HEK293 (cell line): ENCODE measurements around the gene CCN2.
A peak's percentile ranks its signal among the peaks of the same experiment; 100 is the strongest.

Experiments used
- INSM2 ChIP-seq: fragments of 450-650 bp; formaldehyde crosslinking; IDR thresholded peaks from 2 replicates; pipeline ENCODE4 v1.5.1; 2016; ENCODE audit warnings: missing biosample characterization, missing genetic modification characterization
- OSR2 ChIP-seq: fragments of 450-650 bp; formaldehyde crosslinking; IDR thresholded peaks from 2 replicates; pipeline ENCODE4 v1.5.1; 2016; ENCODE audit warnings: missing biosample characterization, missing genetic modification characterization
- PBX3 ChIP-seq: sonication (generic); formaldehyde crosslinking; IDR thresholded peaks from 2 replicates; pipeline ENCODE4 v1.8.1; 2022; ENCODE audit warnings: mild to moderate bottlenecking, moderate library complexity, missing genetic modification reagents
- PRDM2 ChIP-seq: fragments of 450-650 bp; formaldehyde crosslinking; IDR thresholded peaks from 2 replicates; pipeline ENCODE4 v1.5.1; 2016; ENCODE audit warnings: missing biosample characterization, missing genetic modification characterization, borderline replicate concordance
- SP3 ChIP-seq: fragments of 450-650 bp; formaldehyde crosslinking; IDR thresholded peaks from 2 replicates; pipeline ENCODE4 v1.5.1; 2016; ENCODE audit warnings: missing biosample characterization, missing genetic modification characterization
- TCF7L2 ChIP-seq: IDR thresholded peaks from 2 replicates; pipeline ENCODE4 v1.6.1; 2011; ENCODE audit warnings: low read depth, mild to moderate bottlenecking, inconsistent platforms, low read length, moderate library complexity, borderline replicate concordance
- ZBTB11 ChIP-seq: fragments of 450-650 bp; formaldehyde crosslinking; conservative IDR thresholded peaks from 2 replicates; pipeline ENCODE4 v1.5.1; 2016; ENCODE audit warnings: low read depth, missing biosample characterization, missing genetic modification characterization
- ZBTB44 ChIP-seq: fragments of 450-650 bp; IDR thresholded peaks from 2 replicates; pipeline ENCODE4 v1.5.1; 2018; ENCODE audit warnings: missing biosample characterization, mild to moderate bottlenecking, missing genetic modification characterization
- ZNF169 ChIP-seq: fragments of 450-650 bp; formaldehyde crosslinking; IDR thresholded peaks from 2 replicates; pipeline ENCODE4 v1.5.1; 2016; ENCODE audit warnings: missing biosample characterization, missing genetic modification characterization
- ZNF19 ChIP-seq: fragments of 450-650 bp; formaldehyde crosslinking; IDR thresholded peaks from 2 replicates; pipeline ENCODE4; 2016; ENCODE audit warnings: missing biosample characterization, missing genetic modification characterization, low read depth
- ZNF2 ChIP-seq: fragments of 450-650 bp; formaldehyde crosslinking; IDR thresholded peaks from 2 replicates; pipeline ENCODE4 v1.5.1; 2016; ENCODE audit warnings: missing biosample characterization, missing genetic modification characterization
- ZNF274 ChIP-seq, 2 experiments: fragments of 200-500 bp in 1 of 2; fragments of 450-650 bp in 1 of 2; sonication (Bioruptor generic) in 1 of 2; formaldehyde crosslinking in 1 of 2; IDR thresholded peaks; 2 replicates each; pipeline versions ENCODE4 v1.5.1 to v1.6.1; 2014 to 2016; ENCODE audit warnings: borderline replicate concordance in 1 of 2, inconsistent platforms in 1 of 2, low read length in 1 of 2, missing biosample characterization in 1 of 2, missing genetic modification characterization in 1 of 2
- ZNF311 ChIP-seq: fragments of 450-650 bp; formaldehyde crosslinking; IDR thresholded peaks from 2 replicates; pipeline ENCODE4 v1.5.1; 2017; ENCODE audit warnings: missing biosample characterization, missing genetic modification characterization, borderline replicate concordance
- ZNF324 ChIP-seq: fragments of 450-650 bp; formaldehyde crosslinking; IDR thresholded peaks from 2 replicates; pipeline ENCODE4 v1.5.1; 2016; ENCODE audit warnings: missing biosample characterization, missing genetic modification characterization
- ZNF354C ChIP-seq: fragments of 450-650 bp; formaldehyde crosslinking; IDR thresholded peaks from 2 replicates; pipeline ENCODE4 v1.5.1; 2016; ENCODE audit warnings: missing biosample characterization, missing genetic modification characterization, low read depth, borderline replicate concordance
- ZNF37A ChIP-seq: fragments of 450-650 bp; IDR thresholded peaks from 2 replicates; pipeline ENCODE4 v1.5.1; 2018; ENCODE audit warnings: missing biosample characterization, missing genetic modification characterization
- ZNF394 ChIP-seq: fragments of 450-650 bp; formaldehyde crosslinking; IDR thresholded peaks from 2 replicates; pipeline ENCODE4 v1.5.1; 2016; ENCODE audit warnings: missing biosample characterization, missing genetic modification characterization, mild to moderate bottlenecking, moderate library complexity, borderline replicate concordance
- ZNF404 ChIP-seq: fragments of 450-650 bp; formaldehyde crosslinking; IDR thresholded peaks from 2 replicates; pipeline ENCODE4 v1.5.1; 2017; ENCODE audit warnings: missing biosample characterization, missing genetic modification characterization
- ZNF48 ChIP-seq: fragments of 450-650 bp; formaldehyde crosslinking; IDR thresholded peaks from 2 replicates; pipeline ENCODE4 v1.5.1; 2016; ENCODE audit warnings: missing biosample characterization, missing genetic modification characterization
- ZNF555 ChIP-seq: fragments of 450-650 bp; formaldehyde crosslinking; conservative IDR thresholded peaks from 2 replicates; pipeline ENCODE4 v1.5.1; 2017; ENCODE audit warnings: missing biosample characterization, mild to moderate bottlenecking, missing genetic modification characterization, inconsistent platforms
- ZNF558 ChIP-seq: fragments of 450-650 bp; formaldehyde crosslinking; IDR thresholded peaks from 2 replicates; pipeline ENCODE4 v1.5.1; 2016; ENCODE audit warnings: missing biosample characterization, missing genetic modification characterization
- ZNF600 ChIP-seq: fragments of 450-650 bp; formaldehyde crosslinking; IDR thresholded peaks from 2 replicates; pipeline ENCODE4 v1.5.1; 2016; ENCODE audit warnings: missing biosample characterization, missing genetic modification characterization
- ZNF623 ChIP-seq: fragments of 450-650 bp; formaldehyde crosslinking; IDR thresholded peaks from 2 replicates; pipeline ENCODE4 v1.5.1; 2016; ENCODE audit warnings: missing biosample characterization, missing genetic modification characterization
- ZNF660 ChIP-seq: fragments of 450-650 bp; IDR thresholded peaks from 2 replicates; pipeline ENCODE4 v1.5.1; 2018; ENCODE audit warnings: missing biosample characterization, mild to moderate bottlenecking, missing genetic modification characterization
- ZNF785 ChIP-seq: fragments of 450-650 bp; formaldehyde crosslinking; IDR thresholded peaks from 2 replicates; pipeline ENCODE4 v1.5.1; 2016; ENCODE audit warnings: missing biosample characterization, missing genetic modification characterization

Gene CCN2

GRCh38 chr6:131949909-131950766 is 1.0 kb downstream of the CCN2 start (continued):
- no peak for TF ChIP-seq ZBTB44 (tag by site-specific recombination)
- no peak for TF ChIP-seq OSR2 (tag by site-specific recombination)
- TF ChIP-seq PBX3 (CRISPR knock-in tag), result peak; percentile 85
- TF ChIP-seq ZNF2 (tag by site-specific recombination), result peak; percentile 64
- TF ChIP-seq ZBTB11 (tag by site-specific recombination), result no peak
- TF ChIP-seq ZNF660, result no peak
- peak; percentile 43; the same call in 1 of the 2 replicates for TF ChIP-seq PRDM2
- TF ChIP-seq ZNF169 (tag by site-specific recombination), result no peak
- TF ChIP-seq ZNF600 (tag by site-specific recombination), result peak; percentile 80
- TF ChIP-seq ZNF555 (tag by site-specific recombination), result no peak
- no peak for TF ChIP-seq ZNF558 (tag by site-specific recombination)
- no peak for TF ChIP-seq ZNF19 (tag by site-specific recombination)
- no peak for TF ChIP-seq ZNF48 (tag by site-specific recombination)
- no peak for TF ChIP-seq ZNF785
- no peak for TF ChIP-seq ZNF354C (tag by site-specific recombination)
- TF ChIP-seq ZNF324 (tag by site-specific recombination), result no peak
- TF ChIP-seq ZNF394 (tag by site-specific recombination), result no peak
- no peak for TF ChIP-seq ZNF404 (tag by site-specific recombination)
- TF ChIP-seq ZNF311 (tag by site-specific recombination), result no peak
- no peak for TF ChIP-seq TCF7L2
- no peak for TF ChIP-seq ZNF37A (tag by site-specific recombination)
- no peak for TF ChIP-seq ZNF274 (IDR thresholded peaks at IDR 0.05; ENCODE audit: low read length)
- TF ChIP-seq ZNF274 (tag by site-specific recombination; IDR thresholded peaks at IDR 0.05; ENCODE audit: borderline replicate concordance), result no peak
- no peak for TF ChIP-seq INSM2
- TF ChIP-seq SP3 (tag by site-specific recombination), result no peak
- TF ChIP-seq ZNF623 (tag by site-specific recombination), result no peak
